Parathyroid adenoma (tissue), 2 donors: Measurements from ENCODE around the gene MRPL14.

Experiments used
- H2AFZ ChIP-seq: fragments of 300-600 bp; sonication (generic); one replicate; pipeline ENCODE4 v1.7.0; 2017; ENCODE audit warnings: antibody characterized with exemption, mild to moderate bottlenecking
- H3K27ac ChIP-seq: fragments of 300-600 bp; sonication (generic); one replicate; pipeline ENCODE4 v1.7.0; 2017
- H3K27me3 ChIP-seq: fragments of 300-600 bp; sonication (generic); one replicate; pipeline ENCODE4 v1.7.0; 2017; ENCODE audit warnings: low read length; ENCODE audit not compliant: control insufficient read depth, insufficient read depth
- H3K36me3 ChIP-seq: fragments of 300-600 bp; sonication (generic); one replicate; pipeline ENCODE4 v1.7.0; 2017; ENCODE audit warnings: low read length; ENCODE audit not compliant: control insufficient read depth, insufficient read depth
- H3K4me1 ChIP-seq: fragments of 300-600 bp; sonication (generic); one replicate; pipeline ENCODE4 v1.7.0; 2017; ENCODE audit warnings: control low read depth
- H3K4me2 ChIP-seq: fragments of 300-600 bp; sonication (generic); one replicate; pipeline ENCODE4 v1.7.0; 2017; ENCODE audit warnings: low read length
- H3K4me3 ChIP-seq: fragments of 300-600 bp; sonication (generic); one replicate; pipeline ENCODE4 v1.7.0; 2017; ENCODE audit warnings: low read depth, low read length
- H3K79me2 ChIP-seq: fragments of 300-600 bp; sonication (generic); one replicate; pipeline ENCODE4 v1.7.0; 2017; ENCODE audit warnings: control low read depth
- H3K9ac ChIP-seq: fragments of 300-600 bp; sonication (generic); one replicate; pipeline ENCODE4 v1.7.0; 2017; ENCODE audit warnings: mild to moderate bottlenecking
- H3K9me3 ChIP-seq: fragments of 300-600 bp; sonication (generic); one replicate; pipeline ENCODE4 v1.7.0; 2017; ENCODE audit warnings: low read length; ENCODE audit not compliant: control insufficient read depth
- CTCF ChIP-seq: fragments of 300-600 bp; sonication (generic); IDR thresholded peaks from one replicate; pipeline ENCODE4 v1.7.0; 2017; ENCODE audit warnings: antibody characterized with exemption, mild to moderate bottlenecking
- donor health status: primary hyperparathyroidism.

Gene MRPL14

GRCh38 chr6:44063561-44064059 is 63.6 kb downstream of the MRPL14 start:
- Histone ChIP-seq H3K27me3 (no peaks in the 10 kb centered on the region), H2AFZ (no peak overlapping the region), H3K9ac (no peak overlapping the region), H3K4me3 (no peak overlapping the region), H3K79me2 (no peaks in the 10 kb centered on the region), H3K4me2 (no peak overlapping the region), H3K36me3 (no peaks in the 10 kb centered on the region), H3K27ac (no peak overlapping the region), H3K9me3 (no peaks in the 10 kb centered on the region), H3K4me1 (peaks cover 2% of the 10 kb centered on the region)
- no peak for TF ChIP-seq CTCF
